Esophagus squamous epithelium (tissue), 5 donors: ENCODE results near the gene PHC3. TPM values are rescaled to one million over a fixed set of nuclear protein-coding genes. Genes with fewer than 3 reads are reported as not detected.

ENCODE experiments used
- DNase-seq: peaks from one replicate; lab custom pipeline; 2025; lab: John Stamatoyannopoulos, UW
- H3K27ac ChIP-seq, 4 donors: fragments of 200-600 bp; sonication (generic); one replicate each; pipeline ENCODE4 v1.5.1; 2016 to 2019; ENCODE audit warnings: mild to moderate bottlenecking in 1 of 4
- H3K27me3 ChIP-seq, 4 donors: fragments of 200-600 bp; sonication (generic); 1 replicate in 3 of 4; 2 replicates in 1 of 4; pipeline versions ENCODE4 v1.5.1 to v1.6.0; 2017 to 2021; ENCODE audit warnings: antibody characterized with exemption in 1 of 4
- H3K36me3 ChIP-seq, 3 donors: fragments of 200-600 bp; sonication (generic); one replicate each; pipeline ENCODE4 v1.5.1; 2016 to 2019
- H3K4me1 ChIP-seq, 3 donors: fragments of 200-600 bp; sonication (generic); one replicate each; pipeline ENCODE4 v1.5.1; 2017 to 2019
- H3K4me3 ChIP-seq, 4 donors: fragments of 200-600 bp; sonication (generic); 1 replicate in 3 of 4; 2 replicates in 1 of 4; pipeline ENCODE4 v1.5.1; 2016 to 2019; ENCODE audit warnings: mild to moderate bottlenecking in 2 of 4, moderate library complexity in 1 of 4
- H3K9me3 ChIP-seq, 3 donors: fragments of 200-600 bp; sonication (generic); one replicate each; pipeline ENCODE4 v1.5.1; 2016 to 2019
- POLR2A ChIP-seq, 4 donors: fragments of 450-650 bp; IDR thresholded peaks; one replicate each; pipeline ENCODE4 v1.6.1; 2017; ENCODE audit warnings: antibody characterized with exemption in 4 of 4, mild to moderate bottlenecking in 4 of 4, moderate library complexity in 3 of 4
- WGBS, 2 donors: methylation state at CpG; one replicate each; pipeline ENCODE4 v1.1.5; 2018; 5-methylcytosine and 5-hydroxymethylcytosine counted together
- intact Hi-C: fragments of 100-400 bp; cut with DNase I; formaldehyde crosslinking; loops from one replicate; pipeline ENCODE4 v1.15.0; 2022
- small RNA-seq, 4 donors: library from RNA; depleted of rRNA; stranded (forward); fragments of <200 nt; gene quantifications; one replicate each; pipeline ENCODE3, GENCODE V24; 2016
- total RNA-seq, 4 donors: library from RNA; depleted of rRNA; stranded (reverse); fragments of >200 nt; gene quantifications; one replicate each; pipeline ENCODE4 v1.1.0, GENCODE V29; 2016
- TF ChIP-seq, protein P1 (sequence below), 6 experiments: fragments of 450-650 bp in 4 of 6; fragments of 200-600 bp in 2 of 6; sonication (generic) in 2 of 6; IDR thresholded peaks; one replicate each; pipeline ENCODE4 v1.5.1; 2016 to 2019; ENCODE audit warnings: antibody characterized with exemption in 6 of 6, mild to moderate bottlenecking in 4 of 6, moderate library complexity in 4 of 6
- donor health status: DM: yes; HTN: yes; CAD: no.

PHC3 gene
- total RNA-seq, 4 donors from 2014 or later, result 22.1 to 47.7 (median 25.4) TPM

DNA sequence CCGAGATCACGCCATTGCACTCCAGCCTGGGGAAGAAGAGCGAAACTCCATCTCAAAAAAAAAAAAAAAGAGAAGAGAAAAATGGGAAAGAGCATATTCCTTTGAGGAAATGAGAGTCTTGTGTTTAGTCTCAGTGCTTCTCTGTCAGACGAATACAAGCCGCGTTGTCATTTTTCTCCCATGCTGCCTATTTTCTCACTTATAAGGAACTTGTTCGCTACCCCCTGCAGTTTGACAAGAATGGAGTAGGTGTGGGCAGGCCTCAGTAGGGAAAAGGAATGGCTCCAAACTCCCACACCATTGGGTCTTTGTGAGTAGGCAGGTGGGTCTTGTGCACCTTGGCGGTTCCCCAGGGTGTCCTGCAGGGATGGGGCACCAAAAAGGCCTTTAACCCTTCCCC, 137.3 kb downstream of the PHC3 start:
- no peak overlapping the region for H3K4me3 ChIP-seq
- H3K27me3 ChIP-seq, result peaks cover 0 to 35% (median 0%) of the 10 kb centered on the region in 4 donors
- TF ChIP-seq, protein P1, sequence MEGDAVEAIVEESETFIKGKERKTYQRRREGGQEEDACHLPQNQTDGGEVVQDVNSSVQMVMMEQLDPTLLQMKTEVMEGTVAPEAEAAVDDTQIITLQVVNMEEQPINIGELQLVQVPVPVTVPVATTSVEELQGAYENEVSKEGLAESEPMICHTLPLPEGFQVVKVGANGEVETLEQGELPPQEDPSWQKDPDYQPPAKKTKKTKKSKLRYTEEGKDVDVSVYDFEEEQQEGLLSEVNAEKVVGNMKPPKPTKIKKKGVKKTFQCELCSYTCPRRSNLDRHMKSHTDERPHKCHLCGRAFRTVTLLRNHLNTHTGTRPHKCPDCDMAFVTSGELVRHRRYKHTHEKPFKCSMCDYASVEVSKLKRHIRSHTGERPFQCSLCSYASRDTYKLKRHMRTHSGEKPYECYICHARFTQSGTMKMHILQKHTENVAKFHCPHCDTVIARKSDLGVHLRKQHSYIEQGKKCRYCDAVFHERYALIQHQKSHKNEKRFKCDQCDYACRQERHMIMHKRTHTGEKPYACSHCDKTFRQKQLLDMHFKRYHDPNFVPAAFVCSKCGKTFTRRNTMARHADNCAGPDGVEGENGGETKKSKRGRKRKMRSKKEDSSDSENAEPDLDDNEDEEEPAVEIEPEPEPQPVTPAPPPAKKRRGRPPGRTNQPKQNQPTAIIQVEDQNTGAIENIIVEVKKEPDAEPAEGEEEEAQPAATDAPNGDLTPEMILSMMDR (IDR thresholded peaks at IDR 0.05), result no peak
- WGBS, 2 donors, result 83 to 92% methylated on average over 7 to 8 of the region's 8 CpGs
- DNase-seq, result no peak
- peak overlapping the region in 2 of 4 donors; percentile 33 to 68 for H3K27ac ChIP-seq
- intact Hi-C loops, result no loop called here
- peaks cover 0 to 23% (median 3%) of the 10 kb centered on the region in 3 donors for H3K4me1 ChIP-seq
- H3K36me3 ChIP-seq, result no peaks in the 10 kb centered on the region
- H3K9me3 ChIP-seq, result no peaks in the 10 kb centered on the region

DNA sequence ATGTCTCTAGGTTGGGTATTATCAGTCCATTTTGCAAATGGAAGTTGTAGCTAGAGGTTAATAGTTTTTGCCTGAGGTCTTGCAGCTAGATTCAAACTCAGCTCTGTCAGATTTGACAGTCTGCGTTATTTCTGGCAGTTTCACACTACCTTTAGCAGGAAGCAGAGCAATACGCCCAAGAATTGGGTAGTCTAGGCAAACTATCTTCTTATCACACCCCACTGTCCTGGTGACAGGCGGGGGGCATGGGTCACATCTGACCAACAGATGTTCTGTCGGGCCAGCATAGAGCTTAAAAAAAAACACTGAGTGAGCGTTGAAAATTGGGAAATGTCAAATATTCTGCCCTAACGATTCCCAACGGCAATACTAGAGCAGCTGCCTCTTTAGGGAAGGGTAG, 138.0 kb downstream of the PHC3 start:
- TF ChIP-seq, protein P1 (IDR thresholded peaks at IDR 0.05), result no peak
- no peak for TF ChIP-seq POLR2A (IDR thresholded peaks at IDR 0.05)
- no peak overlapping the region for H3K27ac ChIP-seq
- H3K27me3 ChIP-seq, result peaks cover 0 to 43% (median 0%) of the 10 kb centered on the region in 4 donors
- WGBS, 2 donors, result 54 to 57% methylated on average over 7 of the region's 7 CpGs
- no peaks in the 10 kb centered on the region for H3K36me3 ChIP-seq
- intact Hi-C loops, result no loop called here
- H3K4me3 ChIP-seq, result no peak overlapping the region
- no peak for DNase-seq
- peaks cover 0 to 31% (median 7%) of the 10 kb centered on the region in 3 donors for H3K4me1 ChIP-seq
- H3K9me3 ChIP-seq, result no peaks in the 10 kb centered on the region

DNA sequence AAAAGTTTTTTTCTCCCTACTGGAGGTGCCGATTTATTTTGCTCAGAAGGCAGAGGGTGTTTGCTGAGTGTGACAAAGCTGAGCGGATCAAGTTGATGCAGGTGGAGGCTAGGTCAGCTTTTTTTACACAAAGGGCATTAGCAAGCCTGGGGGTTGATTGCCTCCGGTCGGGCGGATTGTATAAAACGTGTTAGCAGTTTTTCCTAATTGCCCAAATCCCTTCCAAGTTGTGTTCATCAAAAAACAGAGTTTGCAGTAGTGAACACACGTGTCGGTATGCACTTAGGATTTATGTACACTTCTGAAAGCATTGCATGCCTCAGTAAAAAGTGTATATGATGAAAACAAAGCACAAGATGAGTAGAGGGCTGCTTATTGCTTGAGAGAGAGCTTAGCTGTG, 141.1 kb downstream of the PHC3 start:
- TF ChIP-seq, protein P1 (IDR thresholded peaks at IDR 0.05), result no peak
- no peak for TF ChIP-seq POLR2A (IDR thresholded peaks at IDR 0.05)
- DNase-seq, result no peak
- intact Hi-C loops, result no loop called here
- peaks cover 0 to 72% (median 0%) of the 10 kb centered on the region in 4 donors for H3K27me3 ChIP-seq
- H3K4me3 ChIP-seq, result peak overlapping the region in 1 of 4 donors; percentile 5
- H3K36me3 ChIP-seq, result no peaks in the 10 kb centered on the region
- WGBS, 2 donors, result 21 to 23% methylated on average over 8 of the region's 8 CpGs
- H3K4me1 ChIP-seq, result peaks cover 3 to 37% (median 18%) of the 10 kb centered on the region in 3 donors
- no peak overlapping the region for H3K27ac ChIP-seq
- H3K9me3 ChIP-seq, result no peaks in the 10 kb centered on the region

DNA sequence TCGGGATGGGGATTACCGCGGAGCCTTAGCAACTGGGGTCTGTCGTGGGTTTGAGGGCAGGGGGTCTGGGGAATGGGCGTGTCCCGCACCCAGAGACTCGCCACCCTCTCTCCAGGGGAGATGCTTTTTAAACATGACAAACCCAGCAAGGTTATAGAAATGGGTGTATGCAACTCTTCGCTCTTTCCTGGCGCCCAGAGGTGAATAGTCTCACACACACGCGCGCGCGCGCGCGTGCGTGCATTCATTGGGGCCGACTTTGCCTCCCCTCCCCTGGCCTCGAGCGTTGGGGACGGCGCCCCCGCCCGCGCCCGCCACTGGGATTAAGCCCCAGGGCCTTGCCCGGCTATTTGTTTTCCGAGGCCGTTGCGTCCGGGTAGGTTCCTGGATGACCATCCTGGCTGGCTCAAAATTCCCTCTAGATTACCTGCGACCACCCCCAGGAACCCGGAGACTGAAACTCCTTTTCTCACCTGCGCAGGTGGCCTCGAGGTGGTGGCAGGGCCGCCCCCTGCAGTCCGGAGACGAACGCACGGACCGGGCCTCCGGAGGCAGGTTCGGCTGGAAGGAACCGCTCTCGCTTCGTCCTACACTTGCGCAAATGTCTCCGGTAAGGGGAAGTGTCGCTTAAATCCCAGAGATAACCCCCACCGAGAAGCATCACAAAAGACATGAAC, 143.0 kb downstream of the PHC3 start:
- no peaks in the 10 kb centered on the region for H3K36me3 ChIP-seq
- DNase-seq, result no peak
- TF ChIP-seq, protein P1 (IDR thresholded peaks at IDR 0.05), result peak in 1 of 6 experiments; percentile 16
- TF ChIP-seq POLR2A (IDR thresholded peaks at IDR 0.05), result no peak
- H3K27ac ChIP-seq, result peak overlapping the region in 3 of 4 donors; percentile 2 to 46 (median 3)
- intact Hi-C loops, result no loop called here
- peaks cover 3 to 36% (median 17%) of the 10 kb centered on the region in 3 donors for H3K4me1 ChIP-seq
- peak overlapping the region; percentile 42 to 81 (median 62) for H3K4me3 ChIP-seq
- H3K27me3 ChIP-seq, result peaks cover 0 to 72% (median 0%) of the 10 kb centered on the region in 4 donors
- no peaks in the 10 kb centered on the region for H3K9me3 ChIP-seq
- WGBS, 2 donors, result 8 to 34% methylated on average over 4 to 6 of the region's 51 CpGs

Small RNA genes within 50 kb of the gene (small RNA-seq; reads per million reads assigned to genes)
- gene RNU4-38P, result 0 reads per million in 4 donors
- 0 reads per million in 4 donors for gene RNU6-315P

Other genes with a start within 250 kb of the PHC3 start
- gene SEC62, start 214.9 kb downstream of the PHC3 start, total RNA-seq, result 10 to 100 TPM; 15.0 to 49.8 (median 23.6) TPM
- gene GPR160, start 143.7 kb downstream of the PHC3 start, total RNA-seq, result 1 to 10 TPM in 3 of 4 donors, under 1 TPM in 1; 0.88 to 4.5 (median 2.9) TPM
- gene PRKCI, start 40.7 kb upstream of the PHC3 start, total RNA-seq, result 10 to 100 TPM; 27.7 to 41.1 (median 35.3) TPM
- 10 to 100 TPM; 15.0 to 26.1 (median 24.8) TPM for gene SKIL, start 176.0 kb upstream of the PHC3 start, total RNA-seq
- 1 to 10 TPM in 3 of 4 donors, under 1 TPM in 1; 0.57 to 5.5 (median 1.7) TPM for gene CLDN11, start 237.1 kb upstream of the PHC3 start, total RNA-seq